Left colon (tissue), 2 donors: ENCODE results near the gene ERI2. TPM values are rescaled to one million over a fixed set of nuclear protein-coding genes. Genes with fewer than 3 reads are reported as not detected.

ENCODE experiments used
- ATAC-seq: fragments of 200-7000 bp; cut with Tn5 transposase; one replicate; pipeline ENCODE4 v1.9.1; 2020; ENCODE audit warnings: mild to moderate bottlenecking, moderate library complexity
- DNase-seq, 2 donors: peaks; one replicate each; pipeline ENCODE4 v3.0.0-alpha.2; 2020
- intact Hi-C, 2 donors: fragments of 100-400 bp; cut with DNase I in 1 of 2; cut with micrococcal nuclease in 1 of 2; formaldehyde crosslinking; loops; one replicate each; pipeline versions ENCODE4 v1.11.2 to v1.14.0; 2022; cut with DNase I, micrococcal nuclease
- long read RNA-seq: library from polyadenylated mRNA; unstranded; transcript quantifications from one replicate; pipeline ENCODE4 v2.0.0, GENCODE V29; 2021
- total RNA-seq, 2 donors: library from RNA; stranded (reverse); fragmentation: NEBNext Ultra II Directional; extraction: Animal tissue kit (Norgen Biotek cat#: 25700); gene quantifications; one replicate each; pipeline ENCODE4 v1.2.1, GENCODE V29; 2021
- donor health status: DM: no; HTN: no; CAD: no.
- donor health status: DM: yes; HTN: yes; CAD: no.

ERI2 gene, protein sequence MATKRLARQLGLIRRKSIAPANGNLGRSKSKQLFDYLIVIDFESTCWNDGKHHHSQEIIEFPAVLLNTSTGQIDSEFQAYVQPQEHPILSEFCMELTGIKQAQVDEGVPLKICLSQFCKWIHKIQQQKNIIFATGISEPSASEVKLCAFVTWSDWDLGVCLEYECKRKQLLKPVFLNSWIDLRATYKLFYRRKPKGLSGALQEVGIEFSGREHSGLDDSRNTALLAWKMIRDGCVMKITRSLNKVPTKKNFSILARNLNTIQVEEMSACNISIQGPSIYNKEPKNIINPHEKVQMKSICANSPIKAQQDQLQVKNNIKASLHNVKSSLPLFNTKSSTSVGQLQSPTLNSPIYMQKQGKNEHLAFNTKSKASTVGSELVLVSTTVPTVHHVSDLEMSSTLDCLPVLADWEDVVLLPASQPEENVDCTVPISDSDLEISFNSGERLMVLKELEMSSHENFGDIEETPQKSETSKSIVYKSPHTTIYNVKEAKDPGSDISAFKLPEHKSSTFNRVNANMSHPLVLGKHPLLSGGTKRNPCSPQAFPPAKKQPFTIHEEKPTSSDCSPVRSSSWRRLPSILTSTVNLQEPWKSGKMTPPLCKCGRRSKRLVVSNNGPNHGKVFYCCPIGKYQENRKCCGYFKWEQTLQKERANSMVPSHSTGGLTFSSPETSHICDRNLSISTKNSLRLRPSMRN
- total RNA-seq, result 10 to 100 TPM; 24.9 to 26.8 TPM
- long read RNA-seq, partial matches to known transcripts, result 9 of 30 reads
- long read RNA-seq, other reads (novel, unspliced or antisense), result 13 of 30 reads

DNA sequence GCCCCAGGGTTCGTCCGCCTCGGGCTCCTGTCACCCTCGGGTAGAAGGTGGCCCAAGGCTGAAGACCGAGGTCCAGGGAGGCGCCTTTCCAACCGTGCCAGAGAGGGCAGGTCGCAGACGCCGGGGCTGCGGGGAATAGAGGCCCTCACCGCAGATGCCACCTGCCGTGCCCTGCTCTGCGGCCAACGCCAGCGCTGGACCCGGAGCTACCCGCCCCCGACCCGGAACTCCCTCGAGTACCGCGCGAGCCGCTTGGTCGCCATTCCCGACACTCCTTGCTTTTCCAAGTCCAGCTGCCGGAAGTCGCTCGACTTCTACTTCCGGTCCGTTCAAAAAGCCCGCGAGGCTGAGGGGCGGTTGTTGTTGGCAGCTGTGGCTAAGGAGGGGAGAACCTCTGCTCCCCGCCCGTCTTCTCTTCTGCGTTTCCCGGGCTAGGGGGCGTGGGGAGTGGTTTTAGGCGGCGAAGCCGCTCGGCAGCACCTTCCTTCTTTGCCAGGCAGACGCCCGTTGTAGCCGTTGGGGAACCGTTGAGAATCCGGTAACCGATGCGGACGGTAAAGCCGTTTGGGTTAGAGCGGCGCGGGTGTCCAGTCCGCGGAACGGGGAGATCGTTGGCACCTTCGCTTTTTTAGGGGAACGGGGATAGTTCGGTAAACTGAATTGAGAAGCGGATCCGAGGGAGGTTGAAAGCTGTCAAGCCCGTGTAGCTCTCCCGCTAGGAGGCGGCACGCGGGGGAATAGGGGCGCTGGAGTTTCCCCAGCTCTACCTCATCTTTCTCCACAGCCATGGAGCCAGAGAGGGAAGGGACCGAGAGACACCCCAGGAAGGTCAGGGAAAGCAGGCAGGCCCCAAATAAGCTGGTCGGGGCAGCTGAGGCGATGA is at the start of gene ERI2, which contains the start of gene REXO5:
TSS of gene ERI2 (minus strand) at position 305 of the 883 bp plus-strand sequence. CDS start at position 263, 42 bp downstream.
TSS of gene REXO5 (plus strand) at position 360 of the 883 bp plus-strand sequence. CDS start at position 787, 427 bp downstream.
- ATAC-seq, result peak; percentile 92
- intact Hi-C loops, result no loop called here
- DNase-seq, result peak; percentile 93 to 95

DNA sequence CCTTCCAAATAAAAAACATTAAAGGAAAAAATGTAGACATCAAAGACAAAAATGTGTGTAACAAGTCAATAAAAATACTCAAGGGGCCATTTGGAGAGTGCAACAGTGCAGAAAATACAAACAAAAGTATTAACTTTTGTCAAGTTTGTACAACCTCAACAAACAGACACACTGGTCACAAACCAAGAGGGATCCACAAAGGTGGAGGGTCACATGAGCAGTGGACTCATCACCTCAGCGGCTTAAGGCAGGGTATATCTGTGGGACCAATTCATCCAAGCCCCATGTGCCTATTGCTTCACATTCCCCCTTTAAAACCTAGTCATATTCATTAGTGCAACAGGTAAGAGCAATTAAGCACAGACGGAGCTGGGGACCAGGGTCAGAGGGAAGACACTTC is 48.7 kb upstream of the ERI2 start:
- intact Hi-C loops, result no loop called here

DNA sequence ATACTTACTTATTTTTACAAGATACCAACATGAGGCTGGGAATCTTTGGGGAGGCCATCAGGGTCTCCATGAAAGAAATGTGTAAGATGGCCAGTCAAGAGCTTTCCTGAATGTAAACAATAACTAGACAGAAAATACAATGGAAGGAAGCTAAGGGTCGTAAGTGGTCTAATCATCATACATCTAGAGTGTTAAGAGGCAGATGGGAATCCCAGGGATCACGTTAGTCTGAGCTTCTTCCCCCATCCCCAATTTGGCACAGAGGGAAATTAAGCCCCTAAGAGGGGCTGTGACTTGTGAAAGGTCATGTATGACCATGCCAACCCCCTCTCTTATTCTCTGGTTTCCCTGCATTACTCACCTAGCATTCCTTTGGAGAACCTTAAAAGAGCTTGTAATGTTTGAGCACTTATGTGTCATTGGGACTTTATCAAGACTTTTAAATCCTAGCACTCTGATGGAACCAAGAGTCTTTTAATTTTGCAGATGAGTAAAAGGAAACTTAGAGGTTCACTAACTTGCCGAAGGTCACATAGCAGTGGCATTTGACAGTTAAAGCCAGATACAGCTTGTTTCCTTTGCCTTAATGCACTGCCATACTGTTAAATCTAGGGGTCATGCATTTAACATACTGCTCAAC is 47.8 kb upstream of the ERI2 start:
- no peak for DNase-seq
- ATAC-seq, result no peak
- intact Hi-C loops, result no loop called here

More for the DNA sequence above, 48.7 kb upstream of the ERI2 start:
- no peak for ATAC-seq
- no peak for DNase-seq

DNA sequence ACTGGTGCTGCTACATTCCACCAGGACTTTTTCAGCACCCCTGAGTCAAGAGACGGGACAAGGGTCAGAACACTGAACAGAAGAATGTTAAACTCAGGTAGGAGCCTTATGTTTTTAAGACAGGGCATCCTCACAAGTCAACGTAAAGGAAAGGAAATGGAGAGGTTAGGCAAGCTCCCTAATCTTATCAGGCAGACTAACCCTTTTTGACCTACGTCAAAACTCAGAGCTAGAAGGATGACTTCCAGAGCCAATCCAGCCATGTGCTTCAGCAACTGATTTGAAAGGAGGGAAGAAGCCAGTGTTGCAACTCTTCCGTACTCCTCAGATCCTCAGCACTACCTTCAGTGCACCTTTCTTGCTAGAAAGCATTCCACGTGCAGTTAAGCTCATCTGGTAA is 46.9 kb upstream of the ERI2 start:
- intact Hi-C loops, result no loop called here
- no peak for ATAC-seq
- no peak for DNase-seq

DNA sequence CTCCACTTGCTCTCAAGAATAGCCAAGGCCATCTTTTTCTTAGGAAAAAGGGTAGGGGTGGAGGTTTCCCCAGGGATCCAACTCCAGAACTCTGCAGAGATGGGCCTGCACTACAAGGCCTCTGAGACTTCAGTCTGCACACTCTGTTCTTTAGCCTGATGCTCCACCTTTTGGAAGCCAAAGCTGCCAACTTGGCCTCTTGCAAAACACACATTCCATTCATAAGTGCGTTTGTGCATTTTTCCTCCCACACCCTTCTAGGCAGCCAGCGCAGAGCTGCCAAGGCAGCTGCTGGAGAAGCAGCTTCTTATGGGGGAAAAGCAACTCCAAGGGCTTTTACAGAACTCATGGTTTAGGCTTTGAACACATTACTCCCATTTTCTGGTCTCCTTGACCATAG is 45.3 kb upstream of the ERI2 start:
- ATAC-seq (peak; percentile 75), DNase-seq (peak; percentile 26 to 73)
- intact Hi-C loops, result no loop called here

DNA sequence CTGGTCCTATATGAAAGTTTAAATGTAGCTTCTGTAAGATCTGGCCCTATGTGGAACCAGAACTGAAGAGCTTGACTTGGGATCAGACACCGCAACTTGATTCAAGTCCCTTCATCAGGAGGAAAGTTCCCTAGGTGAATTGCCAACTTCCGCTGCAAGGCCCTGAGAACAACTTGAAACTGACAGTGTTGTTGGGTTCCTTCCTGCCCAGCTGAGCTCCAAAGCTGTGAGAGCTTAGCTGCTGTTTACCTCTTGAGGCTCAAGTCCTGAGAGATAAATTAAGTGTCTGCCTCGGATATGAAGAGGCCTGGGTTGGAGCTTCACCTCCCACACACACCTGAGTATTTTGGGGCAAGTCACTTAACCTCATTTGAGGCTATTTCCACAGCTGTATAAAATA is 44.7 kb upstream of the ERI2 start:
- DNase-seq, result no peak
- no peak for ATAC-seq
- intact Hi-C loops, result no loop called here

DNA sequence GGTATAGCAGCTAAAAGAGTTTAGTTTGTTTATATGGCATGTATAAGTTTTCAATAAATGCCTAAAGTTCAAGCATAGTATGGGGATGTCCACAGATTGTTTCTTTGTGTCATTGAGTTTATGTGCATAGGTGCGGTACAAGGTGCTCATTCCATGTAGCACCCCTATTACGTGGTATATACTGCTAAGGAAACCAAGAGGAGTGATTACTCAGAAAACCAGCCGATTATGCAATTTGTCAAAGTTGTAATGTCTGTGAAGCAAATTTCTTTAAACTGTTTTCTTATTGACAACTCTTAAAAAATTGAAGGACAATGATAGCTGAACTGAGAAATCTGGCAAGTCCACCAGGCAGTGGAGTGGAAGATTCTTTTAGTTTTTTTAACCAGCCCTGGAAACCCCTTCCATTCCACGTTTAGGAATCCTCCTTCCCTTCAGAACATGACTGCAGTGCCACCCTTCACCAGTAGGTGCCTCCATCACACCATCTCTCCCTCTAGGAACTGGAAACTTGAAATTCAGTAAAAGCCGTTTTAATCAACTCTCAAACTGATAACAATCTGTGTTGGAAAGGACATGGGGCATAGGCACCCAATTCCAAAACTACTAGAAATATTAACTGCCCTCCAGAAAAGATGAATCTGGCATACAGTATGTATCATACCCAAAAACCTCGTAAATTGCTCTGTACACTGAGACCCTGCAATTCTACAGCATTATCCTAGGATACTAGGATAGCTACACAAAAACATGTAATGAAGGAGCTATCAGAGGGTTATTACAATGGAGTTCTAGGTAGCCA is 43.5 kb upstream of the ERI2 start:
- ATAC-seq, result peak; percentile 74
- intact Hi-C loops, result loop anchor here (5.0 to 10.0 kb wide), 3 partner anchors 233 to 445 kb away; no protein-coding TSS in a partner anchor

DNA sequence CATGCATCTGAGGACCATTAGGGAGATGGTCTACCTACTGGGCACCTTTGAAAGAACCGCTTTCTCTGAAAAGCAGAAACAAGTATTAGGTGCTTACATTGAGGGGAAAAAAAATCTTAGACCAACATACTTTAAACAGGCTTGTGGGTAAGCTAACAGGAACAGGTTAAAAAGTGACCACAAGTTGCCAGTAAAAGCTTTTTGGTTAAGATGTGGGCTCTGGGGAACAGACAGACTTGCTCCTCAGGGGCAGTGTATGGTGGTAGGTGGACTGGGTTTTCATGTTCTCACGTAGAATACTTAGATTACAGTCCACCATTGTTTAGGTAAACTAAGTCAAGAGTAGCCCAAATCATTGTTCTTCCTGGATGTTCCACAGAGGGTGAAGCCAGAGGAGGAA is 41.3 kb upstream of the ERI2 start:
- ATAC-seq (no peak), DNase-seq (no peak)
- intact Hi-C loops, result loop anchor here (5.0 to 10.0 kb wide), 3 partner anchors 235 to 447 kb away; no protein-coding TSS in a partner anchor

More for the DNA sequence above, 43.5 kb upstream of the ERI2 start:
- DNase-seq, result peak; percentile 46 to 78

DNA sequence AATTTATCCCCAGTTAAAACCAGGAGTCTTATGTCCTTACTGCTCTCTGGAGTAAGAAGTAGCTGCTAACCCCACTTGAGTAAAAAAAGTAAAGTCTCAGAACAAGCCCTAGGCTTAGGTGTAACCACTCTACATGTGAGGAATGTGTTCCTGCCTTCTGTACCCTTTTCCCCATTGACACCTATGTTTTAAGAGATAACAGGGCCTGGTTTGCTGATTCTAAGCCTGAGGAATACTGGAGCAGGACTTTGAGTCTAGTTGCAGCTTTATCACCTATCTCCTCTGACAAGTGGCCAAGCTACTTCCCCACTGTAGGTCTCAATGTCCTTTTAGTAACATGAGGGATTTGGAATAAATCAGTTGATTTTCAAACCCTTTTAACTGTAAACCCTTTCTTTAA is 40.3 kb upstream of the ERI2 start:
- DNase-seq, result no peak
- ATAC-seq, result no peak
- intact Hi-C loops, result loop anchor here (5.0 to 10.0 kb wide), 3 partner anchors 236 to 448 kb away; no protein-coding TSS in a partner anchor

DNA sequence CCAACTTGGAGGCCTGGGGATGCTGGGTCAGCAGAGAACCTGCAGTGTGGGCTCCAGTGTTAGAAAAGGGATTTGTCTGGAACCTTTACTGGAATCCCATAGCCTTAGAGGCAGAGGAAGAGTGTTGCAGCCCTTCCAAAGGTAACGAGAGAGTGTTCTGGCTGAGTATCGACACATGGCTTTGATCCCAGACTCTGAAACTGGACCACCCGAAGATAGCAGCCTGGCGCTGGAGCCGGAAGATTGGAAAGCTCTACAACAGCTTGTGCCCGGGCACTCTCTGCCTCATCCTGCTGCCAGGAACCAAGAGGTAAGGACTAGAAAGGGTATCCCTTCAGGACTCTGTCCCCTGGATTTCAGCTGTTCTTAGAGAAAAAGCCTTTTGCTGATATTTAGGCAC is 39.8 kb upstream of the ERI2 start:
- intact Hi-C loops, result loop anchor here (5.0 to 10.0 kb wide), 3 partner anchors 236 to 449 kb away; no protein-coding TSS in a partner anchor
- ATAC-seq, result no peak

DNA sequence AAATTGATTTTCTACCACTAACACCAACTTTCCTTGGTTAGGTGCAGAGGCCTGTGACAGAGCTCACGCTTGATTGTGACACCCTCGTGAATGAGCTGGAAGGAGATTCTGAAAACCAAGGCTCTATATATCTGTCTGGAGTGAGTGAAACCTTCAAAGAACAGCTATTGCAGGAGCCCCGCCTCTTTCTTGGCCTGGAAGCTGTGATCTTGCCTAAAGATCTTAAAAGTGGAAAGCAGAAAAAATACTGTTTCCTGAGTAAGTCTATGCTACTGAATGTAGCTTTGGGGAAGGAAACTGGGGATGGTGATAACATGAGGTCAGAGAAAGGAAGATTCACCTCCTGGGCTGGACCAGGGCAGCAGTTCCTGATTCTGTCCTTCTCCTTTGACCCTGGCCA is 38.3 kb upstream of the ERI2 start:
- intact Hi-C loops, result loop anchor here (10.0 kb wide), 2 partner anchors 240 to 450 kb away; no protein-coding TSS in a partner anchor
- no peak for DNase-seq
- ATAC-seq, result no peak

More for the DNA sequence above, 39.8 kb upstream of the ERI2 start:
- DNase-seq, result no peak

DNA sequence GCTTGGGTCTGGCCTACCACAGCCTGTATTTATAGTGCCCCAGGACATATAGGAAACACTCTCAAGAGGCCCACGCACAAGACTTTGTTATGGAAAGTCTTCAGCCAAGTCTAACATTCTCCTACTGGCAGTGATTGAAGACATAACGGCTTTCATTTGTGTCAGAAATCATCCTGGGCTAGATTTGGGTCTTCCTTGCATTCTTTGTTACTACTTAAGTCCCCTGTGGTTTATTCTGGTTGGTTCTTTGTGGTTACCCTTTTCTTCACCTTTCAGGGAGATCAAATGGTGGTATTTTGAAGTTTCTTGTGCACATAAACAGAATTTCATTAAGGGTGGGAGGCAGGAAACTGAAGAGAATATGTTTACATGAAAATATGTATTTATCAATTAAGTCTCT is 37.8 kb upstream of the ERI2 start:
- intact Hi-C loops, result loop anchor here (10.0 kb wide), 2 partner anchors 241 to 451 kb away; no protein-coding TSS in a partner anchor
- no peak for DNase-seq
- no peak for ATAC-seq

DNA sequence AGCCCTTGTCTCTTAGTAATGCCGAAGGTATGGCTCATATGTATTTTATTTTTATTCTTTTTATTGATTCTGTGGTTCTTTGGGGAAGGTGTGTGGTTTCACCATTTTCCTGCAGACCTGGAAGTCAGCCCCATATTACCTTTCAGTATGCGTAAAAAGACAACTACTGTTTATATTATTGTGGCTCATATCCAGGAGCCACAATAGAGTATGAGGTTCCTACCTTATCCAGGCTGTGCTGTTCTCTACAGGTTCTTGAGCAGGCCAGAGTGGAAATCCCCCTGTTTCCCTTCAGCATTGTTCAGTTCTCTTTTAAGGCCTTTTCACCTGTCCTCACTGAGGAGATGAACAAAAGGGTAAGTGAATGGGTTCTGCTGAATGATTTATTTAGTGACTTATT is 33.2 kb upstream of the ERI2 start:
- intact Hi-C loops, result no loop called here
- ATAC-seq (no peak), DNase-seq (no peak)

DNA sequence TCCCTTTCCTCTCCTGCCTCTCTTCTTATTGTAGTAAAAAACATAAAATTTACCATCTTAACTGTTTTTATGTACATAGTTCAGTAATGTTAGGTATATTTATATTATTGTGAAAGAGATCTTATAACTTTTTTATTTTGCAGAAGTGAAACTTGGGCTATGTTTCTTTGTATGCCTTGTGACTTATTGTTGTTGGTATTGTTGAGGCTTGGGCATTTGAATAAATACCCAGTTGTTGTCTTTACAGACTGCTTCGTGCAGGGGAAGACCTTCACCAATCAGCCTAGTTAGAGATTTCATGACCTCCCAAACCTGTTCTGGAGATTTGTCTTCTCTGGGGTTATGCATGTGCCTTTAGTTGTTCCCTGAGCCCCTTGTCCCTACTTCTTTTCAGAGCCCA is 32.0 kb upstream of the ERI2 start:
- DNase-seq (no peak), ATAC-seq (no peak)
- intact Hi-C loops, result no loop called here

DNA sequence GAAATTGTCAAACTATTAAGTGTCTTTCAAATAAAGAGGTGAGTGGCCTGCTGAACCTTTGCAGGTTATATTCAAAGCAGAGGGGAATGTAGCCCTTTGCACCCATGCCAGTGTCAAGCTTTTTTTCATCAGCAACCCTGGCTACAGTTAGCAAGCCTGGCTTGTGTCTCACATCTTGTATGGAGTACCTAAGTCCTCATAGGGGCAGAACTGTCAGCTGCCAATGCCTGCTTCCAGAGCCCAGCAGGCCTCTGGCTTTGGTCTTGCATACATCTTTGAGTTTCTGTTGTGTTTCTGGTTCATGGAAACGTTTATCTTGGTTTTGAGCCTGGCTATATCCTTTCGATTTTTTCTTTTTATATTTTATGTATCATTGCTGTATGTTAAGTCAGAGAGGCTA is 26.8 kb upstream of the ERI2 start:
- DNase-seq (no peak), ATAC-seq (no peak)
- intact Hi-C loops, result no loop called here

DNA sequence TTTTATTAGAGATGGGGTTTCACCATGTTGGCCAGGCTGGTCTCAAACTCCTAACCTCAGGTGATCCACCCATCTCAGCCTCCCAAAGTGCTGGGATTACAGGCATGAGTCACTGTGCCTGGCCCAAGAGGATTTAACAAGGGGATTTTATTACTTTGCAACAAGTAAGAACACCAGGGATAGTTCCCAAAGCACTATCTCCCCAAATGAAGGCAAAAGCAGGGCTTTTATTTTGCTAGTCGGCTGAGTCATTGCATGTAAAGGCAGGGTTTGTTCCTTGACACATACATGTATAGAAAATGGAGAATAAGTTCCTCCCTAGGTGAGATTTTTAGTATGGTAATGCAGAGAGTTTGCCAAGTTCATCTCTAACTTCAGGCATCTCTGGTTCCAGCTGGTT is 24.1 kb upstream of the ERI2 start:
- intact Hi-C loops, result no loop called here
- ATAC-seq (no peak), DNase-seq (no peak)

DNA sequence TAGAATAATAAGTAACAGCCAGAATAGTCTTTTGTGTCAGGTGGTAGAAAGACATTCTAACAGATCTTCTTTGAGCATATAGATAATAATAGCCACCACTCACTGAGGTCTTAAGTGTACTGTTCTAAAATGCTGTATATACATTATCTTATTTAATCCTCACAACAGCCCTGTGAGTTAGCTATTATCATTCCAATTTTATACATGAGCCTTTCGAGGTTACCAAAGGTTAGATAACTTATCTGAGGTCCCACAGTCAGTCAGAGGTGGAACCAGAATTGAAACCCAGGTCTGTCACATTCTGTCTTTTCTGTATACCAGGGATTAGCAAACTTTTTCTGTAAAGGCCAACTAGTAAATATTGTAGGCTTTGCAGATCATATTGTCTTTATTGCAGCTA is 23.3 kb upstream of the ERI2 start:
- intact Hi-C loops, result no loop called here
- no peak for ATAC-seq
- no peak for DNase-seq
